Fibroblast of lung (primary cell): Measurements from ENCODE around the gene DMXL1.

Source experiments
- EZH2 ChIP-seq: IDR thresholded peaks from 2 replicates; pipeline ENCODE4 v1.5.1; 2012; ENCODE audit warnings: low read length, control low read depth, mild to moderate bottlenecking; ENCODE audit errors: missing control alignments
- TF ChIP-seq, protein P1 (sequence below), 2 donors: IDR thresholded peaks in 1 of 2; conservative IDR thresholded peaks in 1 of 2; 1 replicate in 1 of 2; 2 replicates in 1 of 2; pipeline ENCODE4 v1.5.1; 2011 to 2012; ENCODE audit warnings: low read length in 2 of 2, control low read depth in 1 of 2, inconsistent platforms in 1 of 2, low read depth in 1 of 2, mild to moderate bottlenecking in 1 of 2

DNA sequence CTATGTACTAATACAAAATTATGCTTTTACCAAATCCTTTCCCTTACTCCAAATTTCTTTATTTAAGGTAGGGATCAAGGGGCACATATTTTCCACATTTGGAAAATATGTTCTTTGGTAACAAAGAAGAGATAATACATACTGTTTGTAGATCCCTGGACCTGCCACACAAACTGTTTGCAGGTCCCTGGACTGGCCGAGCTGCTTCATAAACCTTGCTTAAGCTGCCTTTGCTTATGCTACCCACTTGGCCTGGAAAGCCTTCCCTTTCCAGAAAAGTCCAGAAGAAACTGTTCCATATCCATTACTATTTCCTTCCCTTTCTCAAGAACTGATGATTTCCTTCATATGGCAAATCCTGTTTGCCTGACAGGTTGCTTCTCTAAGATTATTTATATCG lies 22.6 kb upstream of the DMXL1 start:
- TF ChIP-seq, protein P1, sequence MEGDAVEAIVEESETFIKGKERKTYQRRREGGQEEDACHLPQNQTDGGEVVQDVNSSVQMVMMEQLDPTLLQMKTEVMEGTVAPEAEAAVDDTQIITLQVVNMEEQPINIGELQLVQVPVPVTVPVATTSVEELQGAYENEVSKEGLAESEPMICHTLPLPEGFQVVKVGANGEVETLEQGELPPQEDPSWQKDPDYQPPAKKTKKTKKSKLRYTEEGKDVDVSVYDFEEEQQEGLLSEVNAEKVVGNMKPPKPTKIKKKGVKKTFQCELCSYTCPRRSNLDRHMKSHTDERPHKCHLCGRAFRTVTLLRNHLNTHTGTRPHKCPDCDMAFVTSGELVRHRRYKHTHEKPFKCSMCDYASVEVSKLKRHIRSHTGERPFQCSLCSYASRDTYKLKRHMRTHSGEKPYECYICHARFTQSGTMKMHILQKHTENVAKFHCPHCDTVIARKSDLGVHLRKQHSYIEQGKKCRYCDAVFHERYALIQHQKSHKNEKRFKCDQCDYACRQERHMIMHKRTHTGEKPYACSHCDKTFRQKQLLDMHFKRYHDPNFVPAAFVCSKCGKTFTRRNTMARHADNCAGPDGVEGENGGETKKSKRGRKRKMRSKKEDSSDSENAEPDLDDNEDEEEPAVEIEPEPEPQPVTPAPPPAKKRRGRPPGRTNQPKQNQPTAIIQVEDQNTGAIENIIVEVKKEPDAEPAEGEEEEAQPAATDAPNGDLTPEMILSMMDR (conservative IDR thresholded peaks at IDR 0.05 in 1 of 2, IDR thresholded peaks at IDR 0.05 in 1 of 2; ENCODE audit: low read depth in 1 of 2, low read length in 2 of 2) = no peak
- TF ChIP-seq EZH2 = no peak
